ENCODE data around the gene SDS.

DNA sequence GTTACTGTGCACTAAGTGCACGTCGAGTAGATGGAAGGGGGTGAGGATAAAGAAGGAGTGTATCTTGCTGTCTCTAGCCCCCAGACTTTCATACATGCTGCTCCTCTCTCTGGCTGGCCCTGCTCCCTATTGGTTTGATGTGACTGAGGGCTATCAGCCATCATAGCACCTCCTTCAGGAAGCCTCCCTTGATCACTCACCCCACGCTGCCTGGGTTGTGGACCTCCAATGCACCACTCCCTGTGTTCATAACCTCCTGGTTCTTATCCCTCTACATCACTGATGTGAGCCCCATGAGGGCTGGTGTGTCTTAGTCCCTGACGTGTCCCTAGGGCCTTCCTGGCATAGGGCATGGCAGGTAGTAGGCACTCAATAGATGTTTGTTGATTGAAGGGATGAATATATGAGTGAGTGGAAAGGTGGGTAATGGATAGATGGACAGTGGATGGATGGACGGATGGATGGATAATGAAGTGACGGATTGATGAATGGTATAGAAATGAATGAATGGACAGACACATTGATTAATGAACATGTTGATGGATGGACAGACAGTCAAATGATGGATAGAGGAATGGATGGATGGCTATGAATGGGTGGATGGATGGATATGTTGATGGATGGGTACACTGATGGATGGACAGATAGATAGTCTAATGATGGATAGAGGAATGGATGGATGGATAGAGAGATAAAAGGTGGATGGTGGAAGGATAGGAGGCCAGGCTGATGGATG is 33.5 kb upstream of the SDS start:
- TF ChIP-seq FOXM1 (IDR thresholded peaks at IDR 0.05; ENCODE audit: borderline replicate concordance, low read depth) (no peak), CREB1 (IDR thresholded peaks at IDR 0.05; ENCODE audit: low read depth) (no peak), TCF12 (IDR thresholded peaks at IDR 0.05; ENCODE audit: low read depth) (no peak), CEBPB (IDR thresholded peaks at IDR 0.05) (no peak)
- TF ChIP-seq, protein P1, sequence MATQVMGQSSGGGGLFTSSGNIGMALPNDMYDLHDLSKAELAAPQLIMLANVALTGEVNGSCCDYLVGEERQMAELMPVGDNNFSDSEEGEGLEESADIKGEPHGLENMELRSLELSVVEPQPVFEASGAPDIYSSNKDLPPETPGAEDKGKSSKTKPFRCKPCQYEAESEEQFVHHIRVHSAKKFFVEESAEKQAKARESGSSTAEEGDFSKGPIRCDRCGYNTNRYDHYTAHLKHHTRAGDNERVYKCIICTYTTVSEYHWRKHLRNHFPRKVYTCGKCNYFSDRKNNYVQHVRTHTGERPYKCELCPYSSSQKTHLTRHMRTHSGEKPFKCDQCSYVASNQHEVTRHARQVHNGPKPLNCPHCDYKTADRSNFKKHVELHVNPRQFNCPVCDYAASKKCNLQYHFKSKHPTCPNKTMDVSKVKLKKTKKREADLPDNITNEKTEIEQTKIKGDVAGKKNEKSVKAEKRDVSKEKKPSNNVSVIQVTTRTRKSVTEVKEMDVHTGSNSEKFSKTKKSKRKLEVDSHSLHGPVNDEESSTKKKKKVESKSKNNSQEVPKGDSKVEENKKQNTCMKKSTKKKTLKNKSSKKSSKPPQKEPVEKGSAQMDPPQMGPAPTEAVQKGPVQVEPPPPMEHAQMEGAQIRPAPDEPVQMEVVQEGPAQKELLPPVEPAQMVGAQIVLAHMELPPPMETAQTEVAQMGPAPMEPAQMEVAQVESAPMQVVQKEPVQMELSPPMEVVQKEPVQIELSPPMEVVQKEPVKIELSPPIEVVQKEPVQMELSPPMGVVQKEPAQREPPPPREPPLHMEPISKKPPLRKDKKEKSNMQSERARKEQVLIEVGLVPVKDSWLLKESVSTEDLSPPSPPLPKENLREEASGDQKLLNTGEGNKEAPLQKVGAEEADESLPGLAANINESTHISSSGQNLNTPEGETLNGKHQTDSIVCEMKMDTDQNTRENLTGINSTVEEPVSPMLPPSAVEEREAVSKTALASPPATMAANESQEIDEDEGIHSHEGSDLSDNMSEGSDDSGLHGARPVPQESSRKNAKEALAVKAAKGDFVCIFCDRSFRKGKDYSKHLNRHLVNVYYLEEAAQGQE (IDR thresholded peaks at IDR 0.05; ENCODE audit: low read depth) = no peak
- TF ChIP-seq, protein P2, sequence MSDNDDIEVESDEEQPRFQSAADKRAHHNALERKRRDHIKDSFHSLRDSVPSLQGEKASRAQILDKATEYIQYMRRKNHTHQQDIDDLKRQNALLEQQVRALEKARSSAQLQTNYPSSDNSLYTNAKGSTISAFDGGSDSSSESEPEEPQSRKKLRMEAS (IDR thresholded peaks at IDR 0.05) = no peak
- TF ChIP-seq, protein P3, sequence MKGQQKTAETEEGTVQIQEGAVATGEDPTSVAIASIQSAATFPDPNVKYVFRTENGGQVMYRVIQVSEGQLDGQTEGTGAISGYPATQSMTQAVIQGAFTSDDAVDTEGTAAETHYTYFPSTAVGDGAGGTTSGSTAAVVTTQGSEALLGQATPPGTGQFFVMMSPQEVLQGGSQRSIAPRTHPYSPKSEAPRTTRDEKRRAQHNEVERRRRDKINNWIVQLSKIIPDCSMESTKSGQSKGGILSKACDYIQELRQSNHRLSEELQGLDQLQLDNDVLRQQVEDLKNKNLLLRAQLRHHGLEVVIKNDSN (IDR thresholded peaks at IDR 0.05) = no peak
